Spinal cord (tissue), 10 donors: ENCODE results near the gene RASA3. TPM values are rescaled to one million over a fixed set of nuclear protein-coding genes. Genes with fewer than 3 reads are reported as not detected.
"Not testable (repeated sequence)": the region's sequence is repeated elsewhere in the genome, so short reads cannot be mapped to it uniquely, and the experiment has no call there.

ENCODE experiments used
- DNase-seq, 6 donors: peaks; one replicate each; pipeline versions ENCODE4 v3.0.0 to v3.0.0-alpha.2; 2013 to 2015; ENCODE audit warnings: low spot score in 6 of 6, low read depth in 4 of 6
- H3K27ac ChIP-seq: one replicate; pipeline ENCODE4 v1.5.1; 2013; ENCODE audit warnings: low read depth, low read length, control low read depth
- H3K27me3 ChIP-seq: one replicate; pipeline ENCODE4 v1.6.1; 2013; ENCODE audit warnings: low read length; ENCODE audit not compliant: control insufficient read depth, insufficient read depth
- H3K36me3 ChIP-seq: one replicate; pipeline ENCODE4 v1.6.1; 2013; ENCODE audit warnings: low read length; ENCODE audit not compliant: control insufficient read depth, insufficient read depth
- H3K4me1 ChIP-seq: one replicate; pipeline ENCODE4 v1.6.1; 2013; ENCODE audit warnings: low read length; ENCODE audit not compliant: control insufficient read depth, insufficient read depth
- H3K4me3 ChIP-seq: one replicate; pipeline ENCODE4 v1.5.1; 2013; ENCODE audit warnings: low read depth, low read length, control low read depth
- H3K9me3 ChIP-seq: one replicate; pipeline ENCODE4 v1.6.1; 2013; ENCODE audit warnings: low read length; ENCODE audit not compliant: control insufficient read depth, insufficient read depth
- WGBS: methylation state at CpG from one replicate; pipeline ENCODE4 v1.1.5; 2013; ENCODE audit warnings: missing lambda C conversion rate; ENCODE audit not compliant: insufficient coverage; 5-methylcytosine and 5-hydroxymethylcytosine counted together
- polyA plus RNA-seq, 2 donors: library from polyadenylated mRNA; unstranded; fragments of 120-200 nt; gene quantifications; one replicate each; pipeline ENCODE4 v1.2.1, GENCODE V29; 2013; ENCODE audit not compliant: insufficient read length in 2 of 2
- total RNA-seq, 2 donors: library from RNA; depleted of rRNA in 1 of 2; stranded (reverse); fragments of 120-200 nt in 1 of 2; fragments of >200 nt in 1 of 2; gene quantifications; one replicate each; pipeline versions ENCODE4 v1.2.3 to v1.2.4, GENCODE V29; 2013 to 2014
- donor health status: healthy.

The RASA3 gene
- total and polyA plus RNA-seq, 4 donors, result 15.2 to 31.6 (median 23.2) TPM

GRCh38 chr13:114117341-114117874 is 15.0 kb downstream of the RASA3 start:
- not testable (repeated sequence) for H3K4me3 ChIP-seq, H3K27ac ChIP-seq, H3K9me3 ChIP-seq, DNase-seq, H3K27me3 ChIP-seq
- peaks cover 30% of the 10 kb centered on the region for H3K36me3 ChIP-seq
- WGBS, result 98% methylated on average over 20 of the region's 20 CpGs
- peaks cover 50% of the 10 kb centered on the region for H3K4me1 ChIP-seq

GRCh38 chr13:114116734-114117133 is 15.7 kb downstream of the RASA3 start:
- Histone ChIP-seq H3K4me1 (peaks cover 50% of the 10 kb centered on the region), H3K4me3 (no peak overlapping the region), H3K27me3 (no peaks in the 10 kb centered on the region), H3K27ac (no peak overlapping the region), H3K36me3 (peaks cover 27% of the 10 kb centered on the region), H3K9me3 (no peaks in the 10 kb centered on the region)
- WGBS, result 96% methylated on average over 17 of the region's 17 CpGs
- no peak for DNase-seq

- 88% methylated on average over 11 of the region's 13 CpGs for WGBS
- Histone ChIP-seq H3K9me3 (no peaks in the 10 kb centered on the region), H3K4me1 (peaks cover 42% of the 10 kb centered on the region), H3K36me3 (peaks cover 24% of the 10 kb centered on the region), H3K4me3 (no peak overlapping the region), H3K27ac (no peak overlapping the region), H3K27me3 (no peaks in the 10 kb centered on the region)
- no peak for DNase-seq
These were observed 16.6 kb downstream of the RASA3 start for GRCh38 chr13:114115796-114116195.

- H3K9me3 ChIP-seq, result no peaks in the 10 kb centered on the region
- H3K4me3 ChIP-seq, result no peak overlapping the region
- no peak for DNase-seq
- 64% methylated on average over 18 of the region's 25 CpGs for WGBS
- peaks cover 28% of the 10 kb centered on the region for H3K36me3 ChIP-seq
- H3K27ac ChIP-seq, result no peak overlapping the region
- H3K27me3 ChIP-seq, result no peaks in the 10 kb centered on the region
- H3K4me1 ChIP-seq, result peaks cover 42% of the 10 kb centered on the region
These were observed 17.2 kb downstream of the RASA3 start for GRCh38 chr13:114115191-114115671.

- not testable (repeated sequence) for H3K27ac ChIP-seq, H3K27me3 ChIP-seq, H3K9me3 ChIP-seq, H3K4me3 ChIP-seq, DNase-seq
- Histone ChIP-seq H3K36me3 (peaks cover 29% of the 10 kb centered on the region), H3K4me1 (peaks cover 48% of the 10 kb centered on the region)
- WGBS, result 94% methylated on average over 5 of the region's 12 CpGs
These were observed 17.8 kb downstream of the RASA3 start for GRCh38 chr13:114114666-114115065.

GRCh38 chr13:114114006-114114640 is 18.3 kb downstream of the RASA3 start:
- Histone ChIP-seq H3K9me3 (no peaks in the 10 kb centered on the region), H3K4me1 (peaks cover 47% of the 10 kb centered on the region), H3K27me3 (no peaks in the 10 kb centered on the region), H3K36me3 (peaks cover 30% of the 10 kb centered on the region), H3K4me3 (no peak overlapping the region), H3K27ac (no peak overlapping the region)
- WGBS, result 98% methylated on average over 14 of the region's 18 CpGs
- no peak for DNase-seq

GRCh38 chr13:114113395-114113794 is 19.0 kb downstream of the RASA3 start:
- H3K4me3 ChIP-seq, H3K27ac ChIP-seq, H3K27me3 ChIP-seq, DNase-seq, H3K9me3 ChIP-seq: not testable (repeated sequence)
- WGBS, result 100% methylated on average over 1 of the region's 21 CpGs
- peaks cover 49% of the 10 kb centered on the region for H3K4me1 ChIP-seq
- peaks cover 36% of the 10 kb centered on the region for H3K36me3 ChIP-seq

DNA sequence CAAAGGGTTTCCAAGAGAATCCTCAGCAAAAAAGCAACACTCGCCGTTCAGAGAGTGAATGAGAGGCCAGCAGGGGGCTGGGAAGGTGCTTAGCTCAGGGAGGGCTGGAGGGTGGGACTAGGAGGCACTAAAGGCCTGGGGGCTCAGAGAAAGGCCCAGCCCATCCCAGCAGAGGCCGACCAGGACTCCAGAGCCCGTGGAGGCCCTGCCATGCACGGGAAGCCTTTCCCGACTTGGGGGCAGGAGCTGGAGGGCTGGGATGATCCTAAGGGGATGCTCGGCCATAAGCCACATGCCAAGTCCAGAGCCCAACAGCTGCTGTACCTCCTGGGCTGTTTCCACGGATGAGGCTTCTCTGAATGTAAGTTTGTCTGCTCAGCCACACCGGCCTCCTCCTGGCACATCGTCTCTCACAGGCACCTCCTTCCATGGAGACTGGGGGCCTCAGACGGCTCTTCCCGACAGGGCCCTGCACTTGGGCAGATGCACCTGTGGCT is 19.5 kb downstream of the RASA3 start:
- WGBS, result 38% methylated on average over 12 of the region's 12 CpGs
- no peak for DNase-seq

GRCh38 chr13:114112231-114112825 is 20.1 kb downstream of the RASA3 start:
- H3K27ac ChIP-seq, result no peak overlapping the region
- peaks cover 55% of the 10 kb centered on the region for H3K4me1 ChIP-seq
- H3K9me3 ChIP-seq, result no peaks in the 10 kb centered on the region
- DNase-seq, result no peak
- peaks cover 39% of the 10 kb centered on the region for H3K36me3 ChIP-seq
- H3K4me3 ChIP-seq, result no peak overlapping the region
- H3K27me3 ChIP-seq, result no peaks in the 10 kb centered on the region
- WGBS, result 46% methylated on average over 19 of the region's 25 CpGs

More for the DNA sequence above, 19.5 kb downstream of the RASA3 start:
- no peak overlapping the region for H3K27ac ChIP-seq
- H3K9me3 ChIP-seq, result no peaks in the 10 kb centered on the region
- peaks cover 38% of the 10 kb centered on the region for H3K36me3 ChIP-seq
- H3K4me3 ChIP-seq, result no peak overlapping the region
- no peaks in the 10 kb centered on the region for H3K27me3 ChIP-seq
- peaks cover 51% of the 10 kb centered on the region for H3K4me1 ChIP-seq
